GM12801 (cell line): ENCODE data around the gene FMO1.

Experiments used
- TF ChIP-seq, protein P1 (sequence below): IDR thresholded peaks from one replicate; pipeline ENCODE4 v1.5.1; 2011; ENCODE audit warnings: control low read depth; ENCODE audit not compliant: insufficient read length; ENCODE audit errors: extremely low read depth

The FMO1 gene

DNA sequence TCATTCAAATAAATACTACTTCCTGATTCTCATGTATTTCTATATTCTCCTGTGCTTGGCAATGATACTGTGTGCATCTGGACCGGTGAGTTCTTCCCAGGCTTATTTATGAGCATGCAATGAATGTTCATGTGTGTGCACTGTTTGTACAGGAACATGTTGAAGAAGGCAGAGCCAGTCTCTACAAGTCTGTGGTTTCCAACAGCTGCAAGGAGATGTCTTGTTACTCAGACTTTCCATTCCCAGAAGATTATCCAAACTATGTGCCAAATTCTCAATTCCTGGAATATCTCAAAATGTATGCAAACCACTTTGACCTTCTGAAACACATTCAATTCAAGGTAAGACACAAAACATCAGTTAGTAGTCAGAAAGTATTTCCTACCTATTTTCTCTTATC, 19.1 kb downstream of the FMO1 start:
- TF ChIP-seq, protein P1, sequence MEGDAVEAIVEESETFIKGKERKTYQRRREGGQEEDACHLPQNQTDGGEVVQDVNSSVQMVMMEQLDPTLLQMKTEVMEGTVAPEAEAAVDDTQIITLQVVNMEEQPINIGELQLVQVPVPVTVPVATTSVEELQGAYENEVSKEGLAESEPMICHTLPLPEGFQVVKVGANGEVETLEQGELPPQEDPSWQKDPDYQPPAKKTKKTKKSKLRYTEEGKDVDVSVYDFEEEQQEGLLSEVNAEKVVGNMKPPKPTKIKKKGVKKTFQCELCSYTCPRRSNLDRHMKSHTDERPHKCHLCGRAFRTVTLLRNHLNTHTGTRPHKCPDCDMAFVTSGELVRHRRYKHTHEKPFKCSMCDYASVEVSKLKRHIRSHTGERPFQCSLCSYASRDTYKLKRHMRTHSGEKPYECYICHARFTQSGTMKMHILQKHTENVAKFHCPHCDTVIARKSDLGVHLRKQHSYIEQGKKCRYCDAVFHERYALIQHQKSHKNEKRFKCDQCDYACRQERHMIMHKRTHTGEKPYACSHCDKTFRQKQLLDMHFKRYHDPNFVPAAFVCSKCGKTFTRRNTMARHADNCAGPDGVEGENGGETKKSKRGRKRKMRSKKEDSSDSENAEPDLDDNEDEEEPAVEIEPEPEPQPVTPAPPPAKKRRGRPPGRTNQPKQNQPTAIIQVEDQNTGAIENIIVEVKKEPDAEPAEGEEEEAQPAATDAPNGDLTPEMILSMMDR = no peak

DNA sequence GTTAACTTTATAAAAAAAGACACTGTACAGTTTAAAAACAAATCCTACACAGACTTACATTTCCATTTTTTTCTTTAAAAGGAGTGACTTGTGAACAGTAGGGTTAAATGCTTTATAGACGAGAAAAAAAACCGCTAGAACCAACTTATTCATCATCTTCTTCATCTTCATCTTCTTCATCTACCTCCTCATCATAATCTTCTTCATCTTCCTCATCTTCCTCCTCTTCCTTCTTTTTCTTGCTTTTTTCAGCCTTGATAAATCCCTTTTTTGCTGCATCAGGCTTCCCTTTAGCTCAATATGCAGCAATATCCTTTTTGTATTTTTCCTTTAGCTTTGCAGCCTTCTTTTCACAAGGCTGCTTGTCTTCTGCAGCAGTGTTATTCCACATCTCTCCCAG, 22.5 kb downstream of the FMO1 start:
- TF ChIP-seq, protein P1 = no peak

DNA sequence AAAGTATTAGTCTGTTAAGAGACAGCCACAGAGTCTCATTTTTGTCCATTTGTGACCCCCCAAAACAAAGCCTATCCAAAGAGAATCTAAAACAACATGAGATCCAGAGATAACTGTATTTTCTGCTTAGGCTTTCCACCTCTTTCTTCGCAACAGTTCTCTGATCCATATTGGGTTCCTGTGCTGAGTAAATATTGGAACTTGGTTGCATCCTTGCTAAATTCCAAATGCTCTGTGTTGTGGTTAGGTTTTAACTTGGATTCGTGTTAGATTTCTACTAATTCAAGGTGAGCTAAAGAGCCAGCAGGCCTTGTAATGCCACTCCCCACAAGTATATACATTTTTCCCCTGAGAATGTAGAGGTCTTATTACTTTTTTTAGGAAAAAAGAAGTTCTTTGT, 29.2 kb downstream of the FMO1 start:
- TF ChIP-seq, protein P1 = no peak

DNA sequence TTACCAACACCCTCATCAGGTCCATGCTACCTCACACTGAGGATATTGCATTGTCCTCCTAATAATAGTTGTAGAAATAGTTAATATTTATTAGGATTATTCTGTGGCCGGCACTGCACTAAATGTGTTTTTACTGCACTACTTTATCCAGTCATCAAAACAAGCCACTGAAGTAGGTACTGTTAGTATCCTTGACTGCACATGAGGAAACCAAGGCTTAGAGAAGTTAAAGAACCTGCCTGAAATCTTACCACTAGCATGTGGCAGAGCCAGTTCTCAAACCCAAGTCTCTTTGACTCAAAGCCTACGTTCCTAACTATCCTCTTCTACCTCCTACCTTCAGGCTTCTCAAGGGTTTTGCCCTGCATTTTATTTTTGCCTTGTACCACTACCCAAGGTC, 30.9 kb downstream of the FMO1 start:
- TF ChIP-seq, protein P1 = no peak

DNA sequence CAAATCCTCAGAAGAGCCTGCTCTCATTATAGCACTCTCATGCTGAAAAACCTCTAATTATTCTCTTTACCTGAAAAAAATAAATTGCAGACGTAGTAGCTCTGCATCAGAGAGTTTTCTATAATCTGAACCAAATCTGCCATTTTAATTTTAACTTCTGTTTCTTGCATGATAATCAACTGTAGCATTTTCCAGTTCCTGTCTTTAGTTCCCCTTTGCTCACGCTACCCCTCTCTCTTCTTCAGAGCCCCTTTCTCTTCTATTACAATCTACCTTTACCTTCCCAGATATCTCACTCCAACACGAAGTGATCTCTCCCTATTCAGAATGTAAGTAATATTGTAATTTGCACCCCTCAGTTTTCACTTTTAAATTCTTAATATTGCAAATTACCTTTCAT, 31.4 kb downstream of the FMO1 start:
- TF ChIP-seq, protein P1 = no peak

DNA sequence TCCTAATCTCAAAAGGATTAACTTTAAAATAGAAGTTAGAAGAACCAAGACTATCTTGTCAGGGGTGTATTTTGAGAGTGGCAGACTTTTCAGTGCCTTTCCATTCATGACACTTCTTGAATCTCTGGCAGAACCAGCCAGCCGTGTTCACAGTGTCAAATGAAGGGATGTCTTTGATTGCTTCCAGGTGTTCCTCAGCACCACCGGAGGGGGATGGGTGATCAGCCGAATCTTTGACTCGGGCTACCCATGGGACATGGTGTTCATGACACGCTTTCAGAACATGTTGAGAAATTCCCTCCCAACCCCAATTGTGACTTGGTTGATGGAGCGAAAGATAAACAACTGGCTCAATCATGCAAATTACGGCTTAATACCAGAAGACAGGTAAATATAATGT, 32.3 kb downstream of the FMO1 start:
- TF ChIP-seq, protein P1 = no peak

DNA sequence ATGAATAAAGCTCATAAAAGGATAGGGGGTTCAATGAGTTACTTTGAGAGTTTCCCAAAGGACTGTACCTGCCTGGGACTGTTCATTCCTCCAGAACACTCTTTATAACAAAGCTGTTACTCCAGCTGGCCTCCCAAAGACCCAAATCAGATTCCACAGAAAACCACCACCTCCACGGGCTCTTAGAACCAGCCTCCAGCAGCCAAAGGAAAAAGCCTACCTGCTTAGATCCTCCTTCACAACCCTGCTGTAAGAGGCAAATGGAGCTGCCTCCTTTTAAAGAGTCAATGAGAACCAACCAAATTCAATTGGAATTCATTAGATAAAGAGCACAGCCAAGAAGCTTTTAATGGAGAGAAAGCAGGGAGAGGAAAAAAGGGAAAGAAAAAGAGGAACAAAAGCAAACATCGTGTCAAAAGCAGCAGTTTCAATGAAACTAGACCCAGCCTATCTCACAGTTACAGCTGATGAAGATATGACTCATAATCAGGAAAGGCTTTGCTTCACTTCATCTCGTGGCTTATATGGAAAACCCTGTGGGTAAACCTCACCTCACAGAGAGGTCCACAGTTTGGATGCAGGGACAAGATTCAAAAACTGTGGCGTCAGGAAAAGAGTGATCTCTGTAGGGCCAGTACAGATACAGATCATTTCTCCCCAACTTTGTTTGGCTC, 37.9 kb downstream of the FMO1 start:
- TF ChIP-seq, protein P1 = no peak
